VCaP (cell line): ENCODE data around the gene PDGFD.

Source experiments
- H3K27ac ChIP-seq: fragments of 450-650 bp; 2 replicates; pipeline ENCODE4 v1.5.1; 2017
- CTCF ChIP-seq: fragments of 450-650 bp; conservative IDR thresholded peaks from 2 replicates; pipeline ENCODE4 v1.5.1; 2017; ENCODE audit warnings: mild to moderate bottlenecking, moderate library complexity

PDGFD gene

GRCh38 chr11:103929170-103929903 lies 234.6 kb downstream of the PDGFD start:
- no peak overlapping the region for H3K27ac ChIP-seq
- TF ChIP-seq CTCF = no peak

- H3K27ac ChIP-seq = no peak overlapping the region
- no peak for TF ChIP-seq CTCF
Measured at GRCh38 chr11:103928802-103929161, 235.2 kb downstream of the PDGFD start.

GRCh38 chr11:103928040-103928801 lies 235.7 kb downstream of the PDGFD start:
- TF ChIP-seq CTCF = no peak
- H3K27ac ChIP-seq = no peak overlapping the region

- peak; percentile 42 for TF ChIP-seq CTCF
- no peak overlapping the region for H3K27ac ChIP-seq
Measured at GRCh38 chr11:103927535-103927934, 236.4 kb downstream of the PDGFD start.

- H3K27ac ChIP-seq = no peak overlapping the region
- TF ChIP-seq CTCF = no peak
Measured at GRCh38 chr11:103926990-103927389, 237.0 kb downstream of the PDGFD start.

- TF ChIP-seq CTCF = no peak
- H3K27ac ChIP-seq = no peak overlapping the region
Measured at GRCh38 chr11:103924166-103925013, 239.6 kb downstream of the PDGFD start.

GRCh38 chr11:103923451-103923931 lies 240.5 kb downstream of the PDGFD start:
- no peak overlapping the region; the same call in 1 of the 2 replicates for H3K27ac ChIP-seq
- TF ChIP-seq CTCF = no peak
